Endometrial microvascular endothelial cells (primary cell): ENCODE data around the gene NCAPD2. TPM values are rescaled to one million over a fixed set of nuclear protein-coding genes. Genes with fewer than 3 reads are reported as not detected.
"Not testable (repeated sequence)": the region's sequence is repeated elsewhere in the genome, so short reads cannot be mapped to it uniquely, and the experiment has no call there.

Source experiments
- in situ Hi-C: cut with HindIII; loops from 2 replicates; pipeline ENCODE4 v1.10.0; 2017; ENCODE audit warnings: low sequenced_read_pairs, low pct_unique_long_range_greater_than_20kb; ENCODE audit errors: inconsistent ontology term
- total RNA-seq: library from RNA; depleted of rRNA; stranded (reverse); fragments of >200 nt; gene quantifications from one replicate; pipeline ENCODE4 v1.2.3, GENCODE V29; 2015; ENCODE audit errors: inconsistent ontology term

The NCAPD2 gene
- total RNA-seq, 1 donor from 2014 or later: 102 TPM

DNA sequence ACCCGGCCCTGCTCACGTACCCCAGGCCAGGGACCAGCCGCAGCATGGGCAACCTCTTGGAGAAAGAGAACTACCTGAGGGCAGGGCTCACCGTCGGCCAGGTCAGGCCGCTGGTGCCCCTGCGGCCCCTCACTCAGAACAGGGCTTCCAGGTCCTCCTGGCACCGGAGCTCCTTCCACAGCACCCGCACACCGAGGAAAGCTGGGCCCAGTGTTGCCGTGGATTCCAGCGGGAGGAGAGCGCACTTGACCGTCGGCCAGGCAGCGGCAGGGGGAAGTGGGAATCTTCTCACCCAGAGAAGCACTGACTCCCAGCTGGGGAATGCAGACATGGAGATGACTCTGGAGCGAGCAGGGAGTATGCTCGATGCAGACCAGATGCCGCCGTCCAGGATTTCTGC, 15.5 kb upstream of the NCAPD2 start:
- in situ Hi-C loops: no loop called here

DNA sequence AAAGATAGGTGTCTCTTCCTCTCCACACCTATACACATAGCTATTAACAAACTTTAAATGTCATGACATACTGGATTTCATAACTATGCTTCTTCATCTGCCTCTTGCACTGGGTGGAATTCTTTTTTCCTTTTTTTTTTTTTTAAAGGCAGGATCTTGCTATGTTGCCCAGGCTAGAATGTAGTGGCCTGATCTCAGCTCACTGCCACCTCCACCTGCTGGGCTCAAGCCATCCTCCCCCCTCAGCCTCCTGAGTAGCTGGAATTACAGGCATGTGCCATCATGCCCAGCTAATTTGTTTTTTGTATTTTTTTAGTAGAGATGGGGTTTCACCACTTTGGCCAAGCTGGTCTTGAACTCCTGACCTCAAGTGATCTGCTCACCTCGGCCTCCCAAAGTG, 5.7 kb upstream of the NCAPD2 start:
- in situ Hi-C loops: no loop called here

DNA sequence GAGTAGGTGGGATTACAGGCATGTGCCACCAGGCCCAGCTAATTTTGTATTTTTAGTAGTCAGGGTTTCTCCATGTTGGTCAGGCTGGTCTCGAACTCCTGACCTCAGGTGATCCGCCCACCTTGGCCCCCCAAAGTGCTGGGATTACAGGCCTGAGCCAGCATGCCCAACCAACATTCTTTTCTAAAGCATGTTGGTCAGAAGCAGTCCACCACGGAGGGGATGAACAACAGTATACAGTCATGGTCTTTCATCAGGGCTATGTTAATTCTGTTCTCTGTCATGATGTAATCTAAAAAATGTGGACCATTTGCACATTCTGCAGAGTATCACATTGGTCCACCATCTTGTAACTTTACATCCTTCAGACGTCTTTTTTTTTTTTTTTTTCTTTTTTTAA, 4.5 kb upstream of the NCAPD2 start:
- in situ Hi-C loops: no loop called here

DNA sequence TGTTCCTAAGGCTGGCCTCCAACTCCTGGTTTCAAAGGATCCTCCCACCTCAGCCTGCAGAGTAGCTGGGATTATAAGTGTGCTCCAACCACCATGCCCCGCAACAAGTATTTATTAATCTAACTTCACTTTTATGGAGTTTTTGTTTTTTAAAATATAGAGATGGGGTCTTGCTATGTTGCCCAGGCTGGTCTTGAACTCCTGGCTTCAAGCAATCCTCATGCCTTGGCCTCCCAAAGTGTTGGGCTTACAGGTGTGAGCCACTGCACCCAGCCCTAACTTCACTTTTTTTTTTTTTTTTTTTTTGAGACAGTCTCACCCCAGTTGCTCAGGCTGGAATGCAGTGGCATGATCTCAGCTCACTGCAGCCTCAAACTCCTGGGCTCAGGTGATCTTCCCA, 3.2 kb upstream of the NCAPD2 start:
- in situ Hi-C loops: not testable (repeated sequence)

DNA sequence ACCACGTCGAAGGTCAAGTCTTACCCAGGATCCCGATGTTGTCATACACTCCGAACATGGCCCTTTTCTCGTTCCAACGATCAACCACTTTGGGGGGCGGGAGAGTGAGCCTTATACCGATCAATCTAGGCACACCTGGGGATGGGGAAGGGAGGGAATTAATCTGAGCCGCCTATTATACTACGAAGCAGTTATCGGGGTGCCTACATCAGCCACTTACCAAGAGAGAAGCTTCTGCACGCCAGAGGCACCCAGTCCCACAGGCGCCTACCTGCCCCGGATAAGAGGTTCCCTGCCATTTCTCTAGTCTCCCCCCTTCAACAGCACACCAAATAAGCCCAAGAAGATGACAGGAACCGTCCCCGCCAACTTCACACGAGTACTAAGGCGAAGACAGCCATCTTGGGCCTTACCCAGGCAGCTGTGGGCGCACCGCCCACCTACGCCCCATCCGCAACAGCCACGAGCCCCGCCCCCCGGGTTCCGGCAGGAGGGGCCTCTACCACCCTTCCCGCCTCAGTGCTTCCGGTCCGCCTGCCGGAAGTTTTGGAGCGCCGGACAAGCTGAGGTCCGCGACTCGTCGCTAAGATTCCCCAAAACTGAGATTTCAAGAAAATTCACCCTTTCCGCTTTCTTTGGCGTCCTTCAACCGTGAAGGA, 935 bp upstream of the NCAPD2 start, which contains the start of gene MRPL51:
MRPL51 (minus strand) TSS at position 425 of the 659 bp plus-strand sequence; CDS start at position 299, 126 bp downstream.
- in situ Hi-C loops: no loop called here

DNA sequence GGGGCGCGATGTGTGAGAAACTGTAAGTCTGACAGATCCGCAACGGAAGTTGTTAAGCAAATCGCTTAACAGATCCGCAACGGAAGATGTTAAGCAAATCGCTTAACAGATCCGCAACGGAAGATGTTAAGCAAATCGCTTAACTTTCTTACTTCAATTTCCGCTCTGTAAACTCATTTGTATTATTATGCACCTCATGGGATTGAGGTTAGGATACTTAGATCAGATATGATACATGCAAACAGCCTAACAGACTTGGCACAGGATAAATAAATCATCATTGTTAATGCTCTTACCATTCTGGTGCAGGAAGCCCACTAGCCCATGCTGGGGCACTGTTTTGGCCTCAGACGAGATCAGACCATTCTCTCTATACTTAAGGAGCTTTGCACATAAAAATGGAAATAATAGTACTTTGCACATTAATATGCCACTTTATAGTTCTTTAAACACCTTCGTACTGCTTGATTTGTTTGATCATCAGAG, 399 bp downstream of the NCAPD2 start:
- in situ Hi-C loops: no loop called here

DNA sequence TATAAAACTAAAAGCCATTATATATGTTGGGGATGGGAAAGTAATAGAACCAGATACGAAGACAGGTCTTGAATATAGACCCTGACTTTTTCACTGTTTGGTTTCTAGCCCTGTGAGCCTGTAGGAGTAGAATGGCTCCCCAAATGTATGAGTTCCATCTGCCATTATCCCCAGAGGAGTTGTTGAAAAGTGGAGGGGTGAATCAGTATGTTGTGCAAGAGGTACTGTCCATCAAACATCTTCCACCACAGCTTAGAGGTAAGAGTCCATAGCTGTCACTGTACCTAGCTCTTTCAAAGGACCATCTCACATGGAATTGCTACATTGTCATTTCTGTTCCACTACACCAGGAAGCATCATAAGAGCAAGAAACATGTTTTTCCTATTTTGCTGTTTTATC, 1.1 kb downstream of the NCAPD2 start:
- in situ Hi-C loops: no loop called here

DNA sequence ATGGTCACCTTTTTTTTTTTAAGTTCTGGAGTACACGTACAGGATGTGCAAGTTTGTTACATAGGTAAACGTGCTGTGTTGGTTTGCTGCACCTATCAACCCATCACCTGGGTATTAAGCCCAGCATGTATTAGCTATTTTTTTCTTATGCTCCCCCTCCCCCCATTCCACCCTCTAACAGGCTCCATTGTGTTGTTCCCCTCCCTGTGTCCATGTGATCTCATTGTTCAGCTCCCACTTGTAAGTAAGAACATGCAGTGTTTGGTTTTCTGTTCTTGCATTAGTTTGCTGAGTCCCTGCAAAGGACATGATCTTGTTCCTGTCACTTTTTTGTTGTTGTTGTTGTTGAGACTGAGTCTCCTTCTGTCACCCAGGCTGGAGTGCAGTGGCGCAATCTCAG, 3.4 kb downstream of the NCAPD2 start:
- in situ Hi-C loops: not testable (repeated sequence)

DNA sequence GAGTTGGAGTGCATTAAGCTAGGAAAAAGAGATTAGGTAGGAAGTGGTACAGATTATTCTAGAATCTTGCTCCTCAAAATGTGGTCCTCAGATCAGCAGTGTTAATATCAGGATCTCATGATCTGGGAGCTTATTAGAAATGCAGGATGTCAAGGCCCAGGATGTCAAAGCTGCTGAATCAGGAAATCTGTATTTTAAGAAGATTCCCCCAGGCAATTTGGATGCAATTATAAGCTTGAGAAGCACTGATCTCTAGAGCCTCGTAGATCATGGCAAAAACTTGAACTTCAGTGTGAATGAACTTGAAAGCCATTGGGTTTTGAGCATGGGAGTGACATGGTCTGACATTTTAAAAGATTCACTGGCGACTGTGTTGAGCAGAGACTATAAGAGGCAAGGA, 6.6 kb downstream of the NCAPD2 start:
- in situ Hi-C loops: no loop called here

DNA sequence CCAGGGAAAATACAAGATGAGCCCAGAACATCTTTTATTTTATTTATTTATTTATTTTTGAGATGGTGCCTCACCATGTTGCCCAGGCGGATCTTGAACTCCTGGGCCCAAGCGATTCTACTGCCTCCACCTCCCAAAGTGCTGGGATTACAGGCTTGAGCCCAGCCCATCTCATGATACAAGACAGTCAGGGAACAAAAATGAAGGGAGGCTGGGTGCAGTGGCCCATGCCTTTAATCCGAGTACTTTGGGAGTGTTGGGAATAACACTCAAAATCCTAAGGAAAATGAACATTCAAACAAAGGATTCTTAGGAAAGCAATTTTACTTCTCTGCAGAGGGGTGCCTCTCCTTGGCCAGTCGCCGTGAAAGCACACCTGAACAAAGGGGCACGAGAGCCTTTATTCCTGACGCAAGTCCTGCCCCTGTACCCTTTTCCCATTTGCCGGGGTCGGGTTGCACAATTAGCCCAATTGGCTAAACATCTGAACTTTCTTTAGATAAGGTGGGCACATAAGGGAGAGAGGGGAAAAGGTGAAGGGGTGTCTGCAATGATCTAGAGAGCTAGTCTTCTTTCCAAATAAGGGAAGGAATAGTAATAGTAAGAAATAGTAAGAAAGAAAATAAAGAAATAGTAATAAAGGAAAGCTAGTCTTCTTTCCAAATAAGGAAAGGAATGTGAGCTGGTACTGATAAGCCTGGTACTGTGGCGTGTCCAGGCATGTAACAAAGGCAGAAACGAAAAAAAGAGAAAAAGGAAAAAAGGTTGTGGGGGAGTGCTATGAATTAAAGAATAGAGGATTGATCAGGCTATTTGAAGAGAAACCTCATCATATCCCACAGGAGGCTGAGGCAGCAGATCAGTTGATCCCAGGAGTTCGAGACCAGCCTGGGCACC, 13.4 kb downstream of the NCAPD2 start:
- in situ Hi-C loops: no loop called here

DNA sequence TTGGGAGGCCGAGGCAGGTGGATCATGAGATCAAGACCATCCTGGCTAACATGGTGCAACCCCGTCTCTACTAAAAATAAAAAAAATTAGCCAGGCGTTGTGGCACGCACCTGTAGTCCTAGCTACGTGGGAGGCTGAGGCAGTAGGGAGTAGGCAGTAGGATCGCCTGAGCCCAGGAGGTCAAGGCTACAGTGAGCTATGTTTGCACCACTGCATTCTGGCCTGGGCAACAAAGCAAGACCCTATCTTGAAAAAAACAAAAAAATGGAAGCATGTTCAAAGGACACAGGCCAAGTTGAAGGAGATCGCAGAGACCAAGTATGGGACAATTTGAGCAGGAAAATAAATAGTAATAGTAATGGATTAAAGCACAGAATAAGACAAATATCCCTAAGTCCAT, 14.2 kb downstream of the NCAPD2 start:
- in situ Hi-C loops: no loop called here

DNA sequence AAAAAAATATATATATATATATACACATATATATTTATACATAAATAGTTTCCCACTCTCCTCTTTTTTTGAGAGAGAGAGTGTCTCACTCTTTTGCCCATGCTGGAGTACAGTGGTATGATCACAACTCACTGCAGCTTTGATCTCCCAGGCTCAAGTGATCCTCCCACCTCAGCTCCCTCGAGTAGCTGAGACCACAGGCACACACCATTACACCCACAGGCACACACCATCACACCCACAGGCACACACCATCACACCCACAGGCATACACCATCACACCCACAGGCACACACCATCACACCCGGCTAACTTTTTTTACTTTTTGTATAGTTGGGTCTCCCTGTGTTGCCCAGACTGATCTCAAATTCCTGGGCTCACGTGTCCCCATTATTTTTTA, 26.3 kb downstream of the NCAPD2 start:
- in situ Hi-C loops: no loop called here

DNA sequence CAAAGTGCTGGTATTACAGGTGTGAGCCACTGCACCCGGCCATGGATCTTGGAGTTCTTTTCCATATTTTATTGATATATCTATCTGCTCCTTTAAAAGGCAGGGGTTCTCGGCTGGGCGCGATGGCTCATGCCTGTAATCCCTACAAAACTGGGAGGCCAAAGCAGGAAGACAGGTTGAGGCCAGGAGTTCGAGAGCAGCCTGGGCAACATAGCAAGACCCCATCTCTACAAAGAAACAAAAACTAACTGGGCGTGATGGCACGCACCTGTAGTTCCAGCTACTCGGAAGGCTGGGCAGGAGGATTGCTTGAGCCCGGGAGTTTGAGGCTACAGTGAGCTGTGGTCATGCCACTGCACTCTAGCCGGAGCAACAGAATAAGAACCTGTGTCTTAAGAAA, 28.3 kb downstream of the NCAPD2 start:
- in situ Hi-C loops: no loop called here

DNA sequence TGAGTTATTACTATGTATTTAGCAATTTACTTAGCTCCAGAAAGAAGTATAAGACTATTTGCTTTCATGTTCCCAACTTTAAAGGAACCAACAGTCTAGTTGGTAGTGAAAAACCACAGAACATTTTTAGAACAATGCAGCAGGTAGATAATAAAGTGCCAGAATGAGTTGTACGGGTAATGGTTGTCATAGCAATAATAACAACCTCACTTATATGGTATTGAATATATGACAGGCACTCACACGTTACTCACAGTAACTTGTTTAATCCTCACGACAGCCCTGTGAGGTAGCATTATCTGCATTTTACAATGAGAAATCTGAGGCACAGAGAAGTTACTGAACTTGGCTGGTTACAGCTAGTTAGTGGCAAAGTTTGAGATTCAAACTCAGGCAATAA, 29.8 kb downstream of the NCAPD2 start:
- in situ Hi-C loops: no loop called here

DNA sequence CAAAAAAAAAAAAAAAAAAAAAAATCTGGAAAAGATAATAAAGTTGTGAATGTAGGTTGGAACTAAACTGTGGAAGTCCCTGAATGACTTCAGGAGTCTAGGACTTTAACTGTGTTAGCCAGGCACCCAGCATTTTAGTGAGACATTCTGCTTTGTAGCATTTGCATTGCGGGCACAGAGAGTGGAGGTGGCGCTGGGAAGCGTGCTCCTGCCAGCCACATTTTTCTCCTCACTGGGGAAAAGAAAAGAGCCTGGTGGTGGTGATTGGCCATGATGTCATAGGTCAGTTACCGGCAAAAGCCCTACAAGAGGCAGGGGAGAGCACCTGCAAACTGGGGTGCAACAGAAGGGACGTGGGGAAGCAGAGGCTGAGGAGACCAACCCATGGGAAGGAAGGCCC, 30.7 kb downstream of the NCAPD2 start:
- in situ Hi-C loops: no loop called here

DNA sequence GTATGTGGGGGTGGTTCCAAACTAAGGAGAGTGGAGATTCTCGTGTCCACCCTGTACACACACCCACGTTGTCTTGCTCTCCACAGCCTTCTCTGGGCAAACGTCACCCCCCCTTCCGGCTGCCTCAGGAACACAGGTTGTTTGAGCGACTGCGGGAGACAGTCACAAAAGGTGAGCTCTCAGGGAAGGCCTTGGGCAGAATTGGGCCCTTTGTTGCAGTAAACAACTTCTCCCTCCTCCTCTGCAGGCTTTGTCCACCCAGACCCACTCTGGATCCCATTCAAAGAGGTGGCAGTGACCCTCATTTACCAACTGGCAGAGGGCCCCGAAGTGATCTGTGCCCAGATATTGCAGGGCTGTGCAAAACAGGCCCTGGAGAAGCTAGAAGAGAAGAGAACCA, 32.3 kb downstream of the NCAPD2 start:
- in situ Hi-C loops: no loop called here

DNA sequence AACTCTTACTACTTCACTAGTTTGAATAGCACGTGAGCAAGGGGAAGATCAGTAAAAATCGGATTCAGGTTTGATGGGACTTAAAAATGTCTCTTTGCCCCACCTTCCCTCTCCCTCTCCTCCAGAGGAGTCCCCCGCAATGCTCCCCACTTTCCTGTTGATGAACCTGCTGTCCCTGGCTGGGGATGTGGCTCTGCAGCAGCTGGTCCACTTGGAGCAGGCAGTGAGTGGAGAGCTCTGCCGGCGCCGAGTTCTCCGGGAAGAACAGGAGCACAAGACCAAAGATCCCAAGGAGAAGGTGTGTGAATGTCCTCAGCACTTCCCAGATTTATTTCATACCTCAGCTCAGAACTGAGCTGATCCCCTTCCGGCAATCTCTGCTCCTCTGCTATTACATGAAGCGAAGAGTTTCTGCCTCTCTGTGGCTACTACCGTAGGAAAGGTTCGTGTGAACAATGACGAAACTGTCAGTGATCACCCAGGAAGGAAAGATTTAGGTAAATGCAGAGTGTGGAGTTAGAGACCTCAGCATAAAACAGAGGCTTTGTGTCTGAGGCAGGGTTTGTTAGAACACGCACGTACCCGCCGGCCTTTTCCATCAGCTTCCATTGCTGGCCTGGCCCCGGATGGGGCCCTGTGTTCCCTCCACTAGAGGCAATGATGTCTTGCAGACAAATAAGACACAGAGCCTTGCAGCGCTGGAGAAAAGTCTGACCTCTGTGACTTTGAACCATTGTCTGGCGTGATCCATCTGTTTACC, 33.0 kb downstream of the NCAPD2 start:
- in situ Hi-C loops: no loop called here

DNA sequence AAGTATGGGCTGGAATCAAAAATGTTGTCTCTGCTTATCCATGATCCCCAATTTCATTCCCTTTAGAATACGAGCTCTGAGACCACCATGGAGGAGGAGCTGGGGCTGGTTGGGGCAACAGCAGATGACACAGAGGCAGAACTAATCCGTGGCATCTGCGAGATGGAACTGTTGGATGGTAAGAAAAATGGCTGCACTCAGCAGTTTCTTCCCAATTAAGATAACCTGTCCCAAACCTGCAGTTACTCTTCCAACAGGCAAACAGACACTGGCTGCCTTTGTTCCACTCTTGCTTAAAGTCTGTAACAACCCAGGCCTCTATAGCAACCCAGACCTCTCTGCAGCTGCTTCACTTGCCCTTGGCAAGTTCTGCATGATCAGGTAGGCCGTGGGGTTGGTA, 33.8 kb downstream of the NCAPD2 start:
- in situ Hi-C loops: no loop called here

DNA sequence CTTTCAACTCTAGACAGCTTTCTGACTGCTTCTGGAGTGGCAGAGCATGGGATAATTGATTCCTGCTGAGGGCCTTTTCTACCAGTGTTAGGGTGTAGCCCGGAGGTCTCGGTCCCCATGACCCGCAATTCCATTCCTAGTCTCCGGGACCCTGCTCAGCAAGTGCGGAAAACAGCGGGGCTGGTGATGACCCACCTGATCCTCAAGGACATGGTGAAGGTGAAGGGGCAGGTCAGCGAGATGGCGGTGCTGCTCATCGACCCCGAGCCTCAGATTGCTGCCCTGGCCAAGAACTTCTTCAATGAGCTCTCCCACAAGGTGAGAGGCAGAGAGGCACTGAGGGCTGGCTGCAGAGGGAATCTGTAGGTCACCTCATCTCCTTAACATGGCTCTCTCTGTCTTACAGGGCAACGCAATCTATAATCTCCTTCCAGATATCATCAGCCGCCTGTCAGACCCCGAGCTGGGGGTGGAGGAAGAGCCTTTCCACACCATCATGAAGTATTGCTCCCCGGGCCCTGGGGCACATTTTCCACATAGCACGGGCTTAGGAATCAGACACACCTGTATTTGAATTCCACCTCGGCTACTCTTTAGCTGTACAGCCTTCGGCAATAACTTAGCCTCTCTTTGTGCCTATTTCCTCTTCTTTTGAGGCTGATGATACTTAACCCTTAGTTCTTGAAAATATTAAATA, 34.8 kb downstream of the NCAPD2 start:
- in situ Hi-C loops: no loop called here
